HEK293 (cell line): ENCODE data around the gene ETV6.

Experiments used
- CTCF ChIA-PET: fragments of 350-600 bp; formaldehyde crosslinking; extraction: SDS; loops from one replicate; lab custom pipeline; 2021; ENCODE audit warnings: antibody characterized with exemption; lab: Yijun Ruan, JAX
- POLR2A ChIA-PET: fragments of 300-600 bp; formaldehyde crosslinking; extraction: SDS; loops from one replicate; lab custom pipeline; 2020; ENCODE audit warnings: antibody characterized with exemption, inconsistent platforms; lab: Yijun Ruan, JAX
- H3K27ac ChIP-seq: fragments of 200-500 bp; sonication (Bioruptor generic); 2 replicates; pipeline ENCODE4 v1.5.1; 2014; ENCODE audit warnings: low read depth, low read length, control low read depth, inconsistent platforms; ENCODE audit errors: extremely low read depth
- H3K36me3 ChIP-seq, 2 experiments: fragments of 200-500 bp in 1 of 2; sonication (Bioruptor generic) in 1 of 2; 1 replicate in 1 of 2; 2 replicates in 1 of 2; pipeline ENCODE4 v1.5.1; 2014 to 2017; ENCODE audit warnings: inconsistent platforms in 2 of 2, low read length in 2 of 2; ENCODE audit not compliant: control insufficient read depth in 2 of 2, insufficient read depth in 1 of 2
- H3K4me1 ChIP-seq: fragments of 200-500 bp; sonication (Bioruptor generic); 2 replicates; pipeline ENCODE4 v1.5.1; 2014; ENCODE audit warnings: mild to moderate bottlenecking, low read length, inconsistent platforms; ENCODE audit not compliant: control insufficient read depth, insufficient read depth
- H3K4me3 ChIP-seq: 2 replicates; pipeline ENCODE4 v1.5.1; 2011; ENCODE audit warnings: low read depth, mild to moderate bottlenecking, control low read depth, low read length, moderate library complexity
- H3K9me3 ChIP-seq: fragments of 200-500 bp; sonication (Bioruptor generic); 2 replicates; pipeline ENCODE4 v1.5.1; 2014; ENCODE audit warnings: low read depth, low read length, inconsistent platforms; ENCODE audit not compliant: control insufficient read depth, insufficient read depth
- REPIN1 ChIP-seq: fragments of 450-650 bp; formaldehyde crosslinking; IDR thresholded peaks from 2 replicates; pipeline ENCODE4 v1.5.1; 2017; ENCODE audit warnings: missing biosample characterization, missing genetic modification characterization, low read depth
- SALL2 ChIP-seq: fragments of 450-650 bp; formaldehyde crosslinking; IDR thresholded peaks from 2 replicates; pipeline ENCODE4 v1.5.0; 2017; ENCODE audit warnings: missing biosample characterization, mild to moderate bottlenecking, missing genetic modification characterization, borderline replicate concordance
- SETDB1 ChIP-seq: IDR thresholded peaks from one replicate; pipeline ENCODE4 v1.6.1; 2017; ENCODE audit warnings: mild to moderate bottlenecking, low read length, moderate library complexity, mixed read lengths; ENCODE audit not compliant: insufficient read length
- SP2 ChIP-seq: fragments of 450-650 bp; formaldehyde crosslinking; IDR thresholded peaks from 2 replicates; pipeline ENCODE4 v1.5.1; 2016; ENCODE audit warnings: missing biosample characterization, missing genetic modification characterization
- WT1 ChIP-seq: fragments of 450-650 bp; formaldehyde crosslinking; IDR thresholded peaks from 2 replicates; pipeline ENCODE4 v1.5.1; 2016; ENCODE audit warnings: missing biosample characterization, missing genetic modification characterization
- ZEB2 ChIP-seq: fragments of 450-650 bp; formaldehyde crosslinking; IDR thresholded peaks from 2 replicates; pipeline ENCODE4 v1.5.1; 2016; ENCODE audit warnings: missing biosample characterization, missing genetic modification characterization
- ZFP37 ChIP-seq: fragments of 450-650 bp; formaldehyde crosslinking; IDR thresholded peaks from 2 replicates; pipeline ENCODE4 v1.5.1; 2016; ENCODE audit warnings: missing biosample characterization, missing genetic modification characterization
- ZIC2 ChIP-seq: fragments of 450-650 bp; formaldehyde crosslinking; IDR thresholded peaks from 2 replicates; pipeline ENCODE4 v1.5.1; 2016; ENCODE audit warnings: missing biosample characterization, missing genetic modification characterization
- ZNF112 ChIP-seq: fragments of 450-650 bp; formaldehyde crosslinking; IDR thresholded peaks from 2 replicates; pipeline ENCODE4 v1.5.0; 2017; ENCODE audit warnings: missing biosample characterization, missing genetic modification characterization
- ZNF146 ChIP-seq: fragments of 450-650 bp; formaldehyde crosslinking; IDR thresholded peaks from 2 replicates; pipeline ENCODE4 v1.5.1; 2016; ENCODE audit warnings: missing biosample characterization, missing genetic modification characterization
- ZNF169 ChIP-seq: fragments of 450-650 bp; formaldehyde crosslinking; IDR thresholded peaks from 2 replicates; pipeline ENCODE4 v1.5.1; 2016; ENCODE audit warnings: missing biosample characterization, missing genetic modification characterization
- ZNF175 ChIP-seq: fragments of 450-650 bp; formaldehyde crosslinking; IDR thresholded peaks from 2 replicates; pipeline ENCODE4 v1.5.1; 2016; ENCODE audit warnings: missing biosample characterization, missing genetic modification characterization
- ZNF2 ChIP-seq: fragments of 450-650 bp; formaldehyde crosslinking; IDR thresholded peaks from 2 replicates; pipeline ENCODE4 v1.5.1; 2016; ENCODE audit warnings: missing biosample characterization, missing genetic modification characterization
- ZNF221 ChIP-seq: fragments of 450-650 bp; formaldehyde crosslinking; IDR thresholded peaks from 2 replicates; pipeline ENCODE4 v1.5.1; 2017; ENCODE audit warnings: missing biosample characterization, missing genetic modification characterization, borderline replicate concordance
- ZNF274 ChIP-seq, 2 experiments: fragments of 200-500 bp in 1 of 2; fragments of 450-650 bp in 1 of 2; sonication (Bioruptor generic) in 1 of 2; formaldehyde crosslinking in 1 of 2; IDR thresholded peaks; 2 replicates each; pipeline versions ENCODE4 v1.5.1 to v1.6.1; 2014 to 2016; ENCODE audit warnings: borderline replicate concordance in 1 of 2, inconsistent platforms in 1 of 2, low read length in 1 of 2, missing biosample characterization in 1 of 2, missing genetic modification characterization in 1 of 2
- ZNF292 ChIP-seq: fragments of 450-650 bp; formaldehyde crosslinking; IDR thresholded peaks from 2 replicates; pipeline ENCODE4 v1.5.1; 2016; ENCODE audit warnings: low read depth, missing biosample characterization, missing genetic modification characterization, borderline replicate concordance
- ZNF354C ChIP-seq: fragments of 450-650 bp; formaldehyde crosslinking; IDR thresholded peaks from 2 replicates; pipeline ENCODE4 v1.5.1; 2016; ENCODE audit warnings: missing biosample characterization, missing genetic modification characterization, low read depth, borderline replicate concordance
- ZNF529 ChIP-seq: fragments of 450-650 bp; formaldehyde crosslinking; IDR thresholded peaks from 2 replicates; pipeline ENCODE4 v1.5.1; 2017; ENCODE audit warnings: missing genetic modification characterization, missing biosample characterization; ENCODE audit not compliant: insufficient replicate concordance
- ZNF843 ChIP-seq: fragments of 450-650 bp; formaldehyde crosslinking; IDR thresholded peaks from 2 replicates; pipeline ENCODE4 v1.5.1; 2016; ENCODE audit warnings: missing biosample characterization, missing genetic modification characterization
- ZSCAN30 ChIP-seq: fragments of 450-650 bp; IDR thresholded peaks from 2 replicates; pipeline ENCODE4 v1.5.1; 2018; ENCODE audit warnings: missing biosample characterization, mild to moderate bottlenecking, missing genetic modification characterization, moderate library complexity
- TF ChIP-seq, protein P1 (sequence below): fragments of 450-650 bp; formaldehyde crosslinking; IDR thresholded peaks from 2 replicates; pipeline ENCODE4 v1.5.1; 2016; ENCODE audit warnings: missing biosample characterization, missing genetic modification characterization
- TF ChIP-seq, protein P2 (sequence below): IDR thresholded peaks from 2 replicates; pipeline ENCODE4 v1.6.1; 2011; ENCODE audit warnings: mild to moderate bottlenecking, low read depth, low read length, borderline replicate concordance
- TF ChIP-seq, protein P3 (sequence below): fragments of 450-650 bp; formaldehyde crosslinking; IDR thresholded peaks from 2 replicates; pipeline ENCODE4 v1.5.1; 2016; ENCODE audit warnings: missing biosample characterization, missing genetic modification characterization
- TF ChIP-seq, protein P4 (sequence below): fragments of 450-650 bp; formaldehyde crosslinking; IDR thresholded peaks from 2 replicates; pipeline ENCODE4 v1.5.1; 2017; ENCODE audit warnings: missing biosample characterization, missing genetic modification characterization
- TF ChIP-seq, protein P5 (sequence below): fragments of 450-650 bp; formaldehyde crosslinking; IDR thresholded peaks from 2 replicates; pipeline ENCODE4 v1.5.1; 2016; ENCODE audit warnings: missing biosample characterization, missing genetic modification characterization

ETV6 gene

DNA sequence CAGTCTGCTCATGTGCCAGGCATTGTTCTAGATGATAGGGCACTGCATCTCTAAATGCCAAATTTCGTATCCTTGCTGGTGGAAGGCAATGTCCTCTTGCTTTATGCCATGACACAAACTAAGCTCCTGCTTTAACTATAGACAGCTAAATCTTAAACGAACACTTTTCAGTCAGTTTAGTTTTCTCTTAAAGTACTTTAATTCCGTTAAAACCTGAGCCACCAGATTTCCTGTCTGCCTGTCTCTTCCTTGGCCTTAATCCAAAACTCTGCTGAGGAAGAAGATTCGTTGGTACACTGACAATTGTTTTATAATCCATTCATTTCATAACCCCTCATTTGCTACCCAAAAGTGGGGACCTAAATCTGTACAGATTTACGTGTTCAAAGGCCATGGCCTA is 226.8 kb downstream of the ETV6 start:
- ChIA-PET CTCF (interaction anchor here (1.2 kb wide), 1 partner anchor 157 kb away, joined by 4 read pairs; no protein-coding TSS in a partner anchor), POLR2A (no interaction called here)
- Histone ChIP-seq H3K36me3 (no peaks in the 10 kb centered on the region), H3K4me1 (peaks cover 11% of the 10 kb centered on the region), H3K27ac (no peak overlapping the region), H3K9me3 (no peaks in the 10 kb centered on the region), H3K4me3 (no peak overlapping the region)
- TF ChIP-seq, protein P1, sequence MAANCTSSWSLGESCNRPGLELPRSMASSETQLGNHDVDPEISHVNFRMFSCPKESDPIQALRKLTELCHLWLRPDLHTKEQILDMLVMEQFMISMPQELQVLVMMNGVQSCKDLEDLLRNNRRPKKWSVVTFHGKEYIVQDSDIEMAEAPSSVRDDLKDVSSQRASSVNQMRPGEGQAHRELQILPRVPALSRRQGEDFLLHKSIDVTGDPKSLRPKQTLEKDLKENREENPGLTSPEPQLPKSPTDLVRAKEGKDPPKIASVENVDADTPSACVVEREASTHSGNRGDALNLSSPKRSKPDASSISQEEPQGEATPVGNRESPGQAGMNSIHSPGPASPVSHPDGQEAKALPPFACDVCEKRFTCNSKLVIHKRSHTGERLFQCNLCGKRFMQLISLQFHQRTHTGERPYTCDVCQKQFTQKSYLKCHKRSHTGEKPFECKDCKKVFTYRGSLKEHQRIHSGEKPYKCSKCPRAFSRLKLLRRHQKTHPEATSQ (tag by site-specific recombination), result no peak
- no peak for TF ChIP-seq WT1 (tag by site-specific recombination)
- no peak for TF ChIP-seq SALL2 (tag by site-specific recombination)
- no peak for TF ChIP-seq SP2
- TF ChIP-seq, protein P2, sequence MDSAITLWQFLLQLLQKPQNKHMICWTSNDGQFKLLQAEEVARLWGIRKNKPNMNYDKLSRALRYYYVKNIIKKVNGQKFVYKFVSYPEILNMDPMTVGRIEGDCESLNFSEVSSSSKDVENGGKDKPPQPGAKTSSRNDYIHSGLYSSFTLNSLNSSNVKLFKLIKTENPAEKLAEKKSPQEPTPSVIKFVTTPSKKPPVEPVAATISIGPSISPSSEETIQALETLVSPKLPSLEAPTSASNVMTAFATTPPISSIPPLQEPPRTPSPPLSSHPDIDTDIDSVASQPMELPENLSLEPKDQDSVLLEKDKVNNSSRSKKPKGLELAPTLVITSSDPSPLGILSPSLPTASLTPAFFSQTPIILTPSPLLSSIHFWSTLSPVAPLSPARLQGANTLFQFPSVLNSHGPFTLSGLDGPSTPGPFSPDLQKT, result no peak
- TF ChIP-seq ZIC2 (tag by site-specific recombination), result no peak
- no peak for TF ChIP-seq ZSCAN30
- TF ChIP-seq ZNF843 (tag by site-specific recombination), result no peak
- TF ChIP-seq, protein P3, sequence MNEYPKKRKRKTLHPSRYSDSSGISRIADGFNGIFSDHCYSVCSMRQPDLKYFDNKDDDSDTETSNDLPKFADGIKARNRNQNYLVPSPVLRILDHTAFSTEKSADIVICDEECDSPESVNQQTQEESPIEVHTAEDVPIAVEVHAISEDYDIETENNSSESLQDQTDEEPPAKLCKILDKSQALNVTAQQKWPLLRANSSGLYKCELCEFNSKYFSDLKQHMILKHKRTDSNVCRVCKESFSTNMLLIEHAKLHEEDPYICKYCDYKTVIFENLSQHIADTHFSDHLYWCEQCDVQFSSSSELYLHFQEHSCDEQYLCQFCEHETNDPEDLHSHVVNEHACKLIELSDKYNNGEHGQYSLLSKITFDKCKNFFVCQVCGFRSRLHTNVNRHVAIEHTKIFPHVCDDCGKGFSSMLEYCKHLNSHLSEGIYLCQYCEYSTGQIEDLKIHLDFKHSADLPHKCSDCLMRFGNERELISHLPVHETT, result no peak
- TF ChIP-seq ZNF169, result no peak
- no peak for TF ChIP-seq ZNF292 (tag by site-specific recombination)
- TF ChIP-seq ZNF529, result no peak
- TF ChIP-seq, protein P4, sequence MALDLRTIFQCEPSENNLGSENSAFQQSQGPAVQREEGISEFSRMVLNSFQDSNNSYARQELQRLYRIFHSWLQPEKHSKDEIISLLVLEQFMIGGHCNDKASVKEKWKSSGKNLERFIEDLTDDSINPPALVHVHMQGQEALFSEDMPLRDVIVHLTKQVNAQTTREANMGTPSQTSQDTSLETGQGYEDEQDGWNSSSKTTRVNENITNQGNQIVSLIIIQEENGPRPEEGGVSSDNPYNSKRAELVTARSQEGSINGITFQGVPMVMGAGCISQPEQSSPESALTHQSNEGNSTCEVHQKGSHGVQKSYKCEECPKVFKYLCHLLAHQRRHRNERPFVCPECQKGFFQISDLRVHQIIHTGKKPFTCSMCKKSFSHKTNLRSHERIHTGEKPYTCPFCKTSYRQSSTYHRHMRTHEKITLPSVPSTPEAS (tag by site-specific recombination), result no peak
- TF ChIP-seq ZNF354C (tag by site-specific recombination), result no peak

DNA sequence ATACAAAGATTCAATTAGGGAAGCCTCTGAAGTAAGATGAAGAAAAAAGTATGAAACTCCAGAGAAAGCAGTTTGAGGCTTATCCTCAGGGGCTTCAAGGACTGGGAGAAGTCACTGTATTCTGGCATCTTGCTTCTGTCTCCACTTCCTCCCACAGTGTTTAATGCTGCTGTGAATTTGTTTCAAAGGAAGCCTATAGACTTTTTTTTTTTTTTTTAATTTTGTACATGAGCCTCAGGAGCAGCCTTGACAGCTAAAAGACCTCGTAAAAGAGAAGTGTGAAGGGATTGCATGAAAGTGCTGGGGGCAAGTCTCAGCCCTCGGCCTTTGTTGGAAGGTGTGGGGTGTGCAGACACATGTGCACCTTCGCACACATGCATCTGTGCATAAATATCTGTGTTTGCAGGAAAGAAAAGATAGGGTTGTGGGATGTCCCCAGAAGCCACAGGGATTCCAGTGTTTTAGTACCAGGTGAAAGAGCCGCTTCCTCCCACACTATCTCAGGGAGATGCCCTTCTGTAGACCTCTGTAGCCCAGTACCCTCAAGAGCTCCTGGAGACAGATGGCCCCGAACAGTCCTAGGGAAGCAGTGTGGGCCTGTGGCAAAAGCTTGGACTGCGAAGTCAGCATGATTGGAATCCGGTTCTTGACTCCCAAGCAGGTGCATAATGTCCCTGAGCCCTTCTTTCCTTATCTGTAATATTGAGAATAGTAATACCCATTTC is 227.8 kb downstream of the ETV6 start:
- ChIA-PET POLR2A (no interaction called here), CTCF (interaction anchor here (0.8 to 1.2 kb wide), 2 partner anchors 10 to 156 kb away, joined by 3 to 4 read pairs; no protein-coding TSS in a partner anchor)
- no peak overlapping the region for H3K27ac ChIP-seq
- no peak overlapping the region for H3K4me3 ChIP-seq
- peaks cover 11% of the 10 kb centered on the region for H3K4me1 ChIP-seq
- H3K9me3 ChIP-seq, result no peaks in the 10 kb centered on the region
- TF ChIP-seq, protein P1 (tag by site-specific recombination), result no peak
- TF ChIP-seq ZNF112 (tag by site-specific recombination) (no peak), ZFP37 (tag by site-specific recombination) (no peak), REPIN1 (tag by site-specific recombination) (no peak), ZNF274 (IDR thresholded peaks at IDR 0.05; ENCODE audit: low read length) (no peak), ZNF274 (tag by site-specific recombination; IDR thresholded peaks at IDR 0.05; ENCODE audit: borderline replicate concordance) (no peak), ZEB2 (tag by site-specific recombination) (no peak), ZNF2 (no peak), ZNF146 (no peak), ZNF175 (tag by site-specific recombination) (no peak), SETDB1 (no peak), ZNF221 (no peak)
- TF ChIP-seq, protein P5, sequence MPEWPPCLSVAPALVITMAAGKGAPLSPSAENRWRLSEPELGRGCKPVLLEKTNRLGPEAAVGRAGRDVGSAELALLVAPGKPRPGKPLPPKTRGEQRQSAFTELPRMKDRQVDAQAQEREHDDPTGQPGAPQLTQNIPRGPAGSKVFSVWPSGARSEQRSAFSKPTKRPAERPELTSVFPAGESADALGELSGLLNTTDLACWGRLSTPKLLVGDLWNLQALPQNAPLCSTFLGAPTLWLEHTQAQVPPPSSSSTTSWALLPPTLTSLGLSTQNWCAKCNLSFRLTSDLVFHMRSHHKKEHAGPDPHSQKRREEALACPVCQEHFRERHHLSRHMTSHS (tag by site-specific recombination), result no peak
- H3K36me3 ChIP-seq, result no peaks in the 10 kb centered on the region
